ENCODE data around the gene NGEF.

The NGEF gene

GRCh38 chr2:232897598-232898408 lies 115.3 kb downstream of the NGEF start:
- no peak for DNase-seq (ENCODE audit: low read depth)
- no peak for TF ChIP-seq CTCF (conservative IDR thresholded peaks at IDR 0.05; ENCODE audit: low read length)
- H3K4me3 ChIP-seq (ENCODE audit: low read length) = no peak overlapping the region

- DNase-seq (ENCODE audit: low read depth) = no peak
- no peak for TF ChIP-seq CTCF (conservative IDR thresholded peaks at IDR 0.05; ENCODE audit: low read length)
- H3K4me3 ChIP-seq (ENCODE audit: low read length) = no peak overlapping the region
These were observed 116.1 kb downstream of the NGEF start for GRCh38 chr2:232896720-232897597.

GRCh38 chr2:232896111-232896510 lies 116.9 kb downstream of the NGEF start:
- no peak for TF ChIP-seq CTCF (conservative IDR thresholded peaks at IDR 0.05; ENCODE audit: low read length)

GRCh38 chr2:232894746-232895145 lies 118.3 kb downstream of the NGEF start:
- no peak for TF ChIP-seq CTCF (conservative IDR thresholded peaks at IDR 0.05; ENCODE audit: low read length)
- H3K4me3 ChIP-seq (ENCODE audit: low read length) = no peak overlapping the region
- no peak for DNase-seq (ENCODE audit: low read depth)

More at GRCh38 chr2:232896111-232896510, 116.9 kb downstream of the NGEF start:
- no peak overlapping the region for H3K4me3 ChIP-seq (ENCODE audit: low read length)
- no peak for DNase-seq (ENCODE audit: low read depth)

GRCh38 chr2:232894251-232894650 lies 118.8 kb downstream of the NGEF start:
- H3K4me3 ChIP-seq (ENCODE audit: low read length) = no peak overlapping the region
- TF ChIP-seq CTCF (conservative IDR thresholded peaks at IDR 0.05; ENCODE audit: low read length) = no peak
- no peak for DNase-seq (ENCODE audit: low read depth)

- DNase-seq (ENCODE audit: low read depth) = no peak
- TF ChIP-seq CTCF (conservative IDR thresholded peaks at IDR 0.05; ENCODE audit: low read length) = no peak
- H3K4me3 ChIP-seq (ENCODE audit: low read length) = no peak overlapping the region
These were observed 119.2 kb downstream of the NGEF start for GRCh38 chr2:232893834-232894233.

Measured in AG10803 (cell line).